GM19324 (cell line): Measurements from ENCODE around the gene SLC5A10.
"Not testable (repeated sequence)": the region's sequence is repeated elsewhere in the genome, so short reads cannot be mapped to it uniquely, and the experiment has no call there.

Source experiments
- ATAC-seq: cut with Tn5 transposase; IDR thresholded peaks from one replicate; pipeline ENCODE4 v1.9.1; 2021; ENCODE audit warnings: mild to moderate bottlenecking, moderate library complexity; ENCODE audit not compliant: unreplicated experiment, low FRiP score

Gene SLC5A10

GRCh38 chr17:19016297-19016696 is 64.3 kb downstream of the SLC5A10 start:
- no peak for ATAC-seq

- ATAC-seq = no peak
These were observed 64.9 kb downstream of the SLC5A10 start for GRCh38 chr17:19016881-19017280.

GRCh38 chr17:19017401-19017800 is 65.4 kb downstream of the SLC5A10 start:
- ATAC-seq = no peak

GRCh38 chr17:19017804-19018599 is 66.0 kb downstream of the SLC5A10 start:
- no peak for ATAC-seq

GRCh38 chr17:19018600-19018950 is 66.6 kb downstream of the SLC5A10 start:
- no peak for ATAC-seq

GRCh38 chr17:19019041-19019941 is 67.3 kb downstream of the SLC5A10 start:
- ATAC-seq = no peak

GRCh38 chr17:19020016-19020415 is 68.1 kb downstream of the SLC5A10 start:
- no peak for ATAC-seq

GRCh38 chr17:19021011-19021621 is 69.2 kb downstream of the SLC5A10 start:
- not testable (repeated sequence) for ATAC-seq

GRCh38 chr17:19021622-19022083 is 69.7 kb downstream of the SLC5A10 start:
- ATAC-seq = no peak

GRCh38 chr17:19022128-19022527 is 70.2 kb downstream of the SLC5A10 start:
- no peak for ATAC-seq

- ATAC-seq = no peak
These were observed 70.8 kb downstream of the SLC5A10 start for GRCh38 chr17:19022747-19023146.

GRCh38 chr17:19023209-19023999 is 71.4 kb downstream of the SLC5A10 start:
- no peak for ATAC-seq

GRCh38 chr17:19024101-19025078 is 72.4 kb downstream of the SLC5A10 start:
- no peak for ATAC-seq

- not testable (repeated sequence) for ATAC-seq
These were observed 76.7 kb downstream of the SLC5A10 start for GRCh38 chr17:19028671-19029070.

- not testable (repeated sequence) for ATAC-seq
These were observed 77.8 kb downstream of the SLC5A10 start for GRCh38 chr17:19029740-19030139.

GRCh38 chr17:19030771-19031449 is 78.9 kb downstream of the SLC5A10 start:
- not testable (repeated sequence) for ATAC-seq

- ATAC-seq = peak; percentile 50
These were observed 79.8 kb downstream of the SLC5A10 start for GRCh38 chr17:19031729-19032128.

GRCh38 chr17:19032377-19032988 is 80.5 kb downstream of the SLC5A10 start:
- peak; percentile 40 for ATAC-seq
